H1 (cell line): ENCODE results near the gene DNAH10. TPM values are rescaled to one million over a fixed set of nuclear protein-coding genes. Genes with fewer than 3 reads are reported as not detected.

ENCODE experiments used
- CTCF ChIA-PET: fragments of 300-600 bp; sonication (Branson Sonifier 250); formaldehyde crosslinking; loops from one replicate; lab custom pipeline; 2021; ENCODE audit not compliant: partially characterized antibody; lab: Charles Lee
- POLR2A ChIA-PET: fragments of 300-600 bp; sonication (Branson Sonifier 250); formaldehyde crosslinking; loops from one replicate; lab custom pipeline; 2021; ENCODE audit warnings: inconsistent platforms; ENCODE audit not compliant: partially characterized antibody; lab: Charles Lee
- DNase-seq, 2 experiments: peaks; one replicate each; pipeline versions ENCODE4 v3.0.0 to v3.0.0-alpha.2; 2010 to 2022; ENCODE audit warnings: low spot score in 2 of 2, low read depth in 1 of 2, mixed read lengths in 1 of 2
- FAIRE-seq: peaks from 2 replicates; lab custom pipeline; 2011; peaks lifted over from hg19 to GRCh38; lab: Jason Lieb, UNC
- H2AFZ ChIP-seq: 2 replicates; pipeline ENCODE4 v1.8.1; 2012; ENCODE audit warnings: low read length, inconsistent platforms
- H2AK5ac ChIP-seq: 2 replicates; pipeline ENCODE4 v1.6.1; 2013; ENCODE audit warnings: low read depth, low read length
- H2BK120ac ChIP-seq: replicated peaks from 2 replicates; pipeline ENCODE3; 2013; ENCODE audit warnings: low read depth, low read length, inconsistent platforms
- H2BK12ac ChIP-seq: 2 replicates; pipeline ENCODE4 v1.6.1; 2013; ENCODE audit warnings: low read depth, low read length
- H2BK15ac ChIP-seq: 2 replicates; pipeline ENCODE4 v1.6.1; 2013; ENCODE audit warnings: low read length
- H2BK20ac ChIP-seq: 2 replicates; pipeline ENCODE4 v1.6.1; 2013; ENCODE audit warnings: low read length
- H2BK5ac ChIP-seq: 2 replicates; pipeline ENCODE4 v1.6.1; 2013; ENCODE audit warnings: low read depth, low read length
- H3K14ac ChIP-seq: 2 replicates; pipeline ENCODE4 v1.6.1; 2013; ENCODE audit warnings: inconsistent platforms; ENCODE audit not compliant: insufficient read length
- H3K18ac ChIP-seq: 2 replicates; pipeline ENCODE4 v1.6.1; 2013; ENCODE audit warnings: low read length; ENCODE audit errors: extremely low read depth
- H3K23ac ChIP-seq: 2 replicates; pipeline ENCODE4 v1.6.1; 2013; ENCODE audit warnings: inconsistent platforms; ENCODE audit not compliant: insufficient read length
- H3K23me2 ChIP-seq: 2 replicates; pipeline ENCODE4 v1.6.1; 2013; ENCODE audit warnings: low read depth, low read length
- H3K27ac ChIP-seq: 2 replicates; pipeline ENCODE4 v1.6.1; 2011; ENCODE audit warnings: low read depth, low read length, inconsistent platforms
- H3K27me3 ChIP-seq, 4 experiments: replicated peaks in 1 of 4; 1 replicate in 1 of 4; 2 replicates in 3 of 4; pipeline versions ENCODE4 v1.6.1 to v1.8.1; 2011 to 2013; ENCODE audit warnings: low read length in 3 of 4, mild to moderate bottlenecking in 3 of 4, inconsistent platforms in 2 of 4, mixed read lengths in 2 of 4, moderate library complexity in 1 of 4; ENCODE audit not compliant: control insufficient read depth in 3 of 4, insufficient read depth in 3 of 4; ENCODE audit errors: extremely low read depth in 1 of 4
- H3K36me3 ChIP-seq, 4 experiments: 2 replicates each; pipeline versions ENCODE4 v1.6.1 to v1.8.1; 2011 to 2013; ENCODE audit warnings: mild to moderate bottlenecking in 4 of 4, low read length in 3 of 4, moderate library complexity in 2 of 4, control low read depth in 1 of 4, inconsistent platforms in 1 of 4; ENCODE audit not compliant: insufficient read depth in 4 of 4, control insufficient read depth in 2 of 4
- H3K4ac ChIP-seq: replicated peaks from 2 replicates; pipeline ENCODE3; 2013; ENCODE audit warnings: low read length, low read depth, mixed read lengths, inconsistent platforms; ENCODE audit not compliant: insufficient read length
- H3K4me1 ChIP-seq, 4 experiments: replicated peaks in 1 of 4; 1 replicate in 1 of 4; 2 replicates in 3 of 4; pipeline versions ENCODE4 v1.6.1 to v1.8.1; 2011 to 2013; ENCODE audit warnings: low read length in 3 of 4, inconsistent platforms in 2 of 4, mixed read lengths in 1 of 4; ENCODE audit not compliant: insufficient read depth in 4 of 4, control insufficient read depth in 3 of 4
- H3K4me2 ChIP-seq, 2 experiments: 2 replicates each; pipeline versions ENCODE4 v1.6.1 to v1.8.1; 2011 to 2013; ENCODE audit warnings: low read depth in 2 of 2, low read length in 2 of 2, control low read depth in 1 of 2, inconsistent platforms in 1 of 2, mild to moderate bottlenecking in 1 of 2; ENCODE audit not compliant: insufficient read depth in 1 of 2
- H3K4me3 ChIP-seq, 4 experiments: fragments of 200-600, 300-600 bp in 1 of 4; sonication (generic), shearing (Covaris generic), sonication (Bioruptor Twin) in 1 of 4; 2 replicates each; pipeline versions ENCODE4 v1.5.1 to v1.8.1; 2011 to 2016; ENCODE audit warnings: low read length in 4 of 4, low read depth in 3 of 4, control low read depth in 2 of 4, inconsistent platforms in 2 of 4, mild to moderate bottlenecking in 2 of 4, mixed read lengths in 1 of 4, moderate library complexity in 1 of 4; ENCODE audit not compliant: insufficient read depth in 2 of 4; ENCODE audit errors: extremely low read depth in 1 of 4
- H3K56ac ChIP-seq: replicated peaks from 2 replicates; pipeline ENCODE3; 2013; ENCODE audit warnings: low read depth, mild to moderate bottlenecking, mixed read lengths, low read length, inconsistent platforms; ENCODE audit not compliant: insufficient read length
- H3K79me1 ChIP-seq: 2 replicates; pipeline ENCODE4 v1.6.1; 2013; ENCODE audit warnings: low read depth, low read length, control low read depth
- H3K79me2 ChIP-seq, 2 experiments: 2 replicates each; pipeline versions ENCODE4 v1.6.1 to v1.8.1; 2012 to 2013; ENCODE audit warnings: low read length in 2 of 2, mild to moderate bottlenecking in 2 of 2, inconsistent platforms in 1 of 2; ENCODE audit not compliant: insufficient read depth in 2 of 2, control insufficient read depth in 1 of 2
- H3K9ac ChIP-seq, 4 experiments: replicated peaks in 1 of 4; 1 replicate in 1 of 4; 2 replicates in 3 of 4; pipeline versions ENCODE4 v1.6.1 to v1.8.1; 2011 to 2013; ENCODE audit warnings: low read depth in 3 of 4, low read length in 3 of 4, control low read depth in 2 of 4, mild to moderate bottlenecking in 2 of 4, moderate library complexity in 2 of 4, inconsistent platforms in 1 of 4; ENCODE audit errors: extremely low read depth in 1 of 4
- H3K9me3 ChIP-seq, 2 experiments: 2 replicates each; pipeline versions ENCODE4 v1.6.1 to v1.8.1; 2012 to 2013; ENCODE audit warnings: mild to moderate bottlenecking in 2 of 2, moderate library complexity in 2 of 2, control low read depth in 1 of 2, inconsistent platforms in 1 of 2, low read depth in 1 of 2, low read length in 1 of 2, mixed read lengths in 1 of 2; ENCODE audit not compliant: insufficient read depth in 2 of 2
- H4K20me1 ChIP-seq, 2 experiments: replicated peaks in 1 of 2; 2 replicates each; pipeline versions ENCODE3 to v1.8.1; 2011 to 2013; ENCODE audit warnings: inconsistent platforms in 2 of 2, low read length in 2 of 2, mild to moderate bottlenecking in 1 of 2; ENCODE audit not compliant: insufficient read depth in 2 of 2, control insufficient read depth in 1 of 2
- H4K5ac ChIP-seq: 2 replicates; pipeline ENCODE4 v1.6.1; 2013; ENCODE audit warnings: low read length, low read depth, mixed read lengths, inconsistent platforms; ENCODE audit not compliant: insufficient read length
- H4K8ac ChIP-seq: 2 replicates; pipeline ENCODE4 v1.8.0; 2013; ENCODE audit warnings: mild to moderate bottlenecking, moderate library complexity, low read length, inconsistent platforms; ENCODE audit not compliant: insufficient read depth; ENCODE audit errors: extremely low read depth
- H4K91ac ChIP-seq: replicated peaks from 2 replicates; pipeline ENCODE3; 2013; ENCODE audit warnings: low read length, mixed read lengths, inconsistent platforms; ENCODE audit not compliant: insufficient read length
- NANOG ChIP-seq: IDR thresholded peaks from 2 replicates; pipeline ENCODE4 v1.6.1; 2011; ENCODE audit warnings: low read length, low read depth, mild to moderate bottlenecking, inconsistent platforms; ENCODE audit not compliant: insufficient read depth, poor library complexity, severe bottlenecking
- SIX5 ChIP-seq: IDR thresholded peaks from 2 replicates; pipeline ENCODE4 v1.6.1; 2011; ENCODE audit warnings: mild to moderate bottlenecking, low read depth, low read length
- SRF ChIP-seq: IDR thresholded peaks from 2 replicates; pipeline ENCODE4 v1.6.1; 2011; ENCODE audit warnings: mild to moderate bottlenecking, low read depth, low read length, moderate library complexity
- WGBS, 2 experiments: shearing (Covaris generic) in 1 of 2; methylation state at CpG; one replicate each; pipeline versions ENCODE4 v1.1.6 to v1.1.7; 2013 to 2015; ENCODE audit warnings: low lambda C conversion rate in 2 of 2, mixed read lengths in 2 of 2, inconsistent platforms in 1 of 2, low coverage in 1 of 2, missing lambda C conversion rate in 1 of 2; ENCODE audit not compliant: insufficient replicate concordance in 2 of 2, insufficient coverage in 1 of 2, insufficient read length in 1 of 2; ENCODE audit errors: extremely low coverage in 1 of 2, missing lambda C conversion rate in 1 of 2; 5-methylcytosine and 5-hydroxymethylcytosine counted together
- polyA plus RNA-seq, 7 experiments: library from polyadenylated mRNA; depleted of rRNA in 3 of 7; stranded (reverse) in 5 of 7; unstranded in 2 of 7; fragments of >200 nt in 5 of 7; fragments of 200-250 nt in 2 of 7; gene quantifications; 1 replicate in 5 of 7; 2 replicates in 1 of 7; 4 replicates in 1 of 7; pipeline versions ENCODE4 v1.2.1 to v1.2.3, GENCODE V29; 2011 to 2013; ENCODE audit warnings: missing spikeins in 2 of 7, mixed read lengths in 2 of 7
- total RNA-seq: library from RNA; stranded (reverse); fragmentation: NEBNext Ultra II Directional; extraction: Animal tissue kit (Norgen Biotek cat#: 25700); gene quantifications from 2 replicates; pipeline ENCODE4 v1.2.1, GENCODE V29; 2021

Gene DNAH10
- total and polyA plus RNA-seq, 2 of the 8 experiments (the other 6 are each of a cell fraction or from before 2014, with no cell fraction given), result 0.02 to 0.24 TPM

GRCh38 chr12:123757561-123757960, 4.5 kb upstream of the DNAH10 start:
- no peak for DNase-seq
- no peak overlapping the region for H3K27ac ChIP-seq
- no peak overlapping the region for H2BK15ac ChIP-seq
- H2BK120ac ChIP-seq, result no peak overlapping the region
- H3K23ac ChIP-seq, result no peak overlapping the region
- ChIA-PET CTCF (interaction anchor here (0.7 to 1.5 kb wide), 2 partner anchors 13 to 65 kb away, joined by 3 to 5 read pairs; no protein-coding TSS in a partner anchor), POLR2A (no interaction called here)
- peaks cover 1 to 9% of the 10 kb centered on the region in 2 experiments for H4K20me1 ChIP-seq
- H3K4ac ChIP-seq, result no peak overlapping the region
- H2BK5ac ChIP-seq, result no peak overlapping the region
- H4K5ac ChIP-seq, result no peak overlapping the region
- H3K36me3 ChIP-seq, result peaks cover 5 to 45% (median 23%) of the 10 kb centered on the region in 4 experiments
- WGBS, 2 experiments, result 88% methylated on average over 6 of the region's 6 CpGs; no CpG with 5 or more reads in 1 of the 2 experiments
- peaks cover 5% of the 10 kb centered on the region for H3K23me2 ChIP-seq
- H3K79me1 ChIP-seq, result no peaks in the 10 kb centered on the region
- no peak overlapping the region for H2AFZ ChIP-seq
- H3K56ac ChIP-seq, result no peak overlapping the region
- H3K18ac ChIP-seq, result no peak overlapping the region
- H4K91ac ChIP-seq, result no peak overlapping the region
- H3K4me2 ChIP-seq, result no peak overlapping the region
- H3K79me2 ChIP-seq, result no peaks in the 10 kb centered on the region
- peaks cover 0 to 3% (median 2%) of the 10 kb centered on the region in 4 experiments; a peak in 4 of 7 replicates for H3K4me1 ChIP-seq
- no peak overlapping the region for H3K14ac ChIP-seq
- no peak overlapping the region for H2BK12ac ChIP-seq
- no peak overlapping the region for H4K8ac ChIP-seq
- no peak overlapping the region for H2AK5ac ChIP-seq
- TF ChIP-seq SIX5 (no peak), SRF (no peak), NANOG (no peak)
- TF ChIP-seq, all 59 proteins: peak for 0
- Histone ChIP-seq H3K27me3 (peaks cover 0 to 2% (median under 1%) of the 10 kb centered on the region in 4 experiments; a peak in 2 of 7 replicates), H3K4me3 (no peak overlapping the region), H2BK20ac (no peak overlapping the region), H3K9ac (no peak overlapping the region), H3K9me3 (no peaks in the 10 kb centered on the region)
- no peak for FAIRE-seq
